ENCODE data around the gene CREBBP. TPM values are rescaled to one million over a fixed set of nuclear protein-coding genes. Genes with fewer than 3 reads are reported as not detected.

CREBBP gene
- total RNA-seq, 4 donors from 2014 or later = 76.3 to 152 (median 105) TPM

GRCh38 chr16:3773663-3774062, 106.8 kb downstream of the CREBBP start:
- no peak for DNase-seq (ENCODE audit: low spot score in 2 of 2)
- Histone ChIP-seq H3K4me3 (no peak overlapping the region), H3K36me3 (peaks cover 90% of the 10 kb centered on the region), H3K4me1 (peaks cover 17% of the 10 kb centered on the region), H3K27ac (no peak overlapping the region), H3K9me3 (no peaks in the 10 kb centered on the region), H3K27me3 (no peaks in the 10 kb centered on the region)
- 89% methylated on average over 12 of the region's 14 CpGs for WGBS
- TF ChIP-seq POLR2A (IDR thresholded peaks at IDR 0.05) (no peak), EP300 (IDR thresholded peaks at IDR 0.05) (no peak), POLR2AphosphoS5 (IDR thresholded peaks at IDR 0.05) (no peak), CTCF (IDR thresholded peaks at IDR 0.05) (no peak)

- Histone ChIP-seq H3K36me3 (peaks cover 91% of the 10 kb centered on the region), H3K4me1 (peaks cover 17% of the 10 kb centered on the region), H3K4me3 (no peak overlapping the region), H3K9me3 (no peaks in the 10 kb centered on the region), H3K27ac (no peak overlapping the region), H3K27me3 (no peaks in the 10 kb centered on the region)
- DNase-seq (ENCODE audit: low spot score in 2 of 2) = no peak
- WGBS = 94% methylated on average over 5 of the region's 5 CpGs
- TF ChIP-seq CTCF (IDR thresholded peaks at IDR 0.05) = no peak
Measured at GRCh38 chr16:3771513-3771912, 109.0 kb downstream of the CREBBP start.

GRCh38 chr16:3770530-3770929, 110.0 kb downstream of the CREBBP start:
- H3K4me3 ChIP-seq = no peak overlapping the region
- 81% methylated on average over 13 of the region's 13 CpGs for WGBS
- H3K4me1 ChIP-seq = peaks cover 17% of the 10 kb centered on the region
- no peak for DNase-seq (ENCODE audit: low spot score in 2 of 2)
- H3K27me3 ChIP-seq = no peaks in the 10 kb centered on the region
- H3K27ac ChIP-seq = no peak overlapping the region
- no peak for TF ChIP-seq CTCF (IDR thresholded peaks at IDR 0.05)
- TF ChIP-seq POLR2A (IDR thresholded peaks at IDR 0.05) = no peak
- TF ChIP-seq POLR2AphosphoS5 (IDR thresholded peaks at IDR 0.05) = no peak
- no peak for TF ChIP-seq EP300 (IDR thresholded peaks at IDR 0.05)
- H3K9me3 ChIP-seq = no peaks in the 10 kb centered on the region
- H3K36me3 ChIP-seq = peaks cover 91% of the 10 kb centered on the region

- Histone ChIP-seq H3K9me3 (no peaks in the 10 kb centered on the region), H3K27me3 (no peaks in the 10 kb centered on the region), H3K36me3 (peaks cover 91% of the 10 kb centered on the region), H3K4me1 (peaks cover 15% of the 10 kb centered on the region), H3K4me3 (no peak overlapping the region), H3K27ac (no peak overlapping the region)
- TF ChIP-seq EP300 (IDR thresholded peaks at IDR 0.05) = no peak
- no peak for TF ChIP-seq POLR2AphosphoS5 (IDR thresholded peaks at IDR 0.05)
- TF ChIP-seq CTCF (IDR thresholded peaks at IDR 0.05) = no peak
- TF ChIP-seq POLR2A (IDR thresholded peaks at IDR 0.05) = no peak
- WGBS = 97% methylated on average over 13 of the region's 13 CpGs
- no peak for DNase-seq (ENCODE audit: low spot score in 2 of 2)
Measured at GRCh38 chr16:3769942-3770341, 110.6 kb downstream of the CREBBP start.

GRCh38 chr16:3769013-3769412, 111.5 kb downstream of the CREBBP start:
- H3K36me3 ChIP-seq = peaks cover 91% of the 10 kb centered on the region
- H3K27ac ChIP-seq = no peak overlapping the region
- WGBS = 99% methylated on average over 11 of the region's 12 CpGs
- no peak for DNase-seq (ENCODE audit: low spot score in 2 of 2)
- H3K27me3 ChIP-seq = no peaks in the 10 kb centered on the region
- TF ChIP-seq CTCF (IDR thresholded peaks at IDR 0.05) (no peak), EP300 (IDR thresholded peaks at IDR 0.05) (no peak), POLR2A (IDR thresholded peaks at IDR 0.05) (no peak), POLR2AphosphoS5 (IDR thresholded peaks at IDR 0.05) (no peak)
- peaks cover 9% of the 10 kb centered on the region for H3K4me1 ChIP-seq
- H3K4me3 ChIP-seq = no peak overlapping the region
- no peaks in the 10 kb centered on the region for H3K9me3 ChIP-seq

Data from suprapubic skin (tissue), 4 donors.